K562 (cell line): ENCODE results near the gene CPEB1. TPM values are rescaled to one million over a fixed set of nuclear protein-coding genes. Genes with fewer than 3 reads are reported as not detected.
A peak's percentile ranks its signal among the peaks of the same experiment; 100 is the strongest.

Experiments used
- E2F4 ChIP-seq: sonication (generic); formaldehyde crosslinking; IDR thresholded peaks from 2 replicates; pipeline ENCODE4 v1.8.0; 2022; ENCODE audit warnings: mild to moderate bottlenecking, low read depth, missing genetic modification reagents
- E4F1 ChIP-seq: fragments of 250-450 bp; sonication (Bioruptor Pico); IDR thresholded peaks from 2 replicates; pipeline ENCODE4 v1.5.0; 2021; ENCODE audit warnings: mild to moderate bottlenecking, borderline replicate concordance
- ELF1 ChIP-seq: fragments of 200-800 bp; sonication (Bioruptor generic); IDR thresholded peaks from 2 replicates; pipeline ENCODE4 v1.6.1; 2016; ENCODE audit warnings: missing genetic modification characterization, missing compliant biosample characterization
- ELK3 ChIP-seq: fragments of 450-650 bp; formaldehyde crosslinking; IDR thresholded peaks from 2 replicates; pipeline ENCODE4 v1.4.0; 2020; ENCODE audit warnings: mild to moderate bottlenecking
- GMEB1 ChIP-seq: fragments of 250-450 bp; sonication (Bioruptor Pico); IDR thresholded peaks from 2 replicates; pipeline ENCODE4 v1.4.0; 2020; ENCODE audit warnings: mild to moderate bottlenecking
- NCOA2 ChIP-seq, 2 experiments: fragments of 450-650 bp; IDR thresholded peaks; 2 replicates each; pipeline ENCODE4 v1.6.1; 2018; ENCODE audit warnings: mild to moderate bottlenecking in 2 of 2, moderate library complexity in 1 of 2; ENCODE audit not compliant: partially characterized antibody in 2 of 2
- PURB ChIP-seq: sonication (generic); formaldehyde crosslinking; IDR thresholded peaks from 2 replicates; pipeline ENCODE4 v1.9.0; 2021; ENCODE audit warnings: low read depth, mild to moderate bottlenecking, missing genetic modification reagents
- RBM17 ChIP-seq: fragments of 200-400 bp; formaldehyde crosslinking; IDR thresholded peaks from 2 replicates; pipeline ENCODE4 v1.6.1; 2017; ENCODE audit warnings: low read depth, mild to moderate bottlenecking, low read length, borderline replicate concordance
- SMAD1 ChIP-seq: fragments of 150-350 bp; IDR thresholded peaks from 2 replicates; pipeline ENCODE4 v1.6.1; 2014; ENCODE audit warnings: low read length, low read depth; ENCODE audit not compliant: partially characterized antibody
- TBP ChIP-seq: optimal IDR thresholded peaks from 2 replicates; pipeline ENCODE3; 2011; ENCODE audit warnings: low read depth, low read length, improper control_type of control experiment
- XRCC5 ChIP-seq: fragments of 200-400 bp; formaldehyde crosslinking; IDR thresholded peaks from 2 replicates; pipeline ENCODE4 v1.6.1; 2017; ENCODE audit warnings: low read depth, mild to moderate bottlenecking, low read length
- YY1 ChIP-seq, 3 experiments: IDR thresholded peaks; 2 replicates each; pipeline ENCODE4 v1.6.1; 2011; ENCODE audit warnings: low read length in 2 of 3, mild to moderate bottlenecking in 2 of 3, moderate library complexity in 2 of 3, borderline replicate concordance in 1 of 3, control low read depth in 1 of 3, low read depth in 1 of 3; ENCODE audit not compliant: insufficient read depth in 3 of 3, insufficient replicate concordance in 2 of 3, control insufficient read depth in 1 of 3, insufficient read length in 1 of 3; ENCODE audit errors: extremely low read depth in 1 of 3
- ZBTB7A ChIP-seq: IDR thresholded peaks from 2 replicates; pipeline ENCODE4 v1.6.1; 2011; ENCODE audit warnings: low read depth, mild to moderate bottlenecking, low read length, moderate library complexity, borderline replicate concordance; ENCODE audit not compliant: control insufficient read depth
- ZFX ChIP-seq: sonication (generic); formaldehyde crosslinking; IDR thresholded peaks from 2 replicates; pipeline ENCODE4 v1.8.0; 2022; ENCODE audit warnings: mild to moderate bottlenecking, missing genetic modification reagents, moderate library complexity
- ZNF232 ChIP-seq: sonication (generic); formaldehyde crosslinking; IDR thresholded peaks from 2 replicates; pipeline ENCODE4 v1.8.0; 2022; ENCODE audit warnings: mild to moderate bottlenecking, missing genetic modification reagents
- ZNF398 ChIP-seq: fragments of 250-450 bp; sonication (Bioruptor Pico); IDR thresholded peaks from 2 replicates; pipeline ENCODE4 v1.8.0; 2021; ENCODE audit warnings: moderate library complexity, mild to moderate bottlenecking, inconsistent platforms
- polyA plus RNA-seq, 8 experiments: library from polyadenylated mRNA; depleted of rRNA in 4 of 8; stranded (reverse) in 5 of 8; unstranded in 3 of 8; fragments of >200 nt; fragmentation: Nextera tagmentation in 2 of 8; fragmentation: Illumina TruSeq in 1 of 8; extraction: Ambion mirVana in 2 of 8; extraction: Trizol in 1 of 8; gene quantifications; 2 replicates each; pipeline versions ENCODE4 v1.2.1 to v1.2.3, GENCODE V29; 2011 to 2014; ENCODE audit warnings: inconsistent platforms in 1 of 8, missing spikeins in 1 of 8
- total RNA-seq, 7 experiments: library from RNA; depleted of rRNA in 6 of 7; stranded (reverse); fragments of >200 nt in 6 of 7; fragmentation: Illumina TruSeq in 2 of 7; extraction: Trizol in 2 of 7; gene quantifications; 2 replicates each; pipeline versions ENCODE4 v1.2.1 to v1.2.3, GENCODE V29; 2011 to 2021; ENCODE audit warnings: low replicate concordance in 1 of 7

CPEB1 gene
- total and polyA plus RNA-seq, 9 of the 15 experiments (the other 6 are each of a cell fraction or from before 2014, with no cell fraction given), result 2.2 to 13.4 (median 9.7) TPM

- TF ChIP-seq ELK3 (CRISPR knock-in tag) (no peak), SMAD1 (peak; percentile 71), ELF1 (tag) (peak; percentile 99), RBM17 (no peak), ZNF232 (CRISPR knock-in tag) (no peak; the same call in 1 of the 2 replicates), GMEB1 (CRISPR knock-in tag) (peak; percentile 55; the same call in 1 of the 2 replicates), XRCC5 (peak; percentile 96), YY1 (IDR thresholded peaks at IDR 0.05; ENCODE audit: borderline replicate concordance in 1 of 3, control insufficient read depth in 1 of 3, extremely low read depth in 1 of 3, insufficient read depth in 3 of 3, insufficient read length in 1 of 3, insufficient replicate concordance in 2 of 3, low read depth in 1 of 3, low read length in 2 of 3) (peak in 2 of 3 experiments; percentile 71 to 82), ZBTB7A (peak; percentile 99), ZFX (CRISPR knock-in tag) (peak; percentile 96), NCOA2 (IDR thresholded peaks at IDR 0.05; ENCODE audit: partially characterized antibody in 2 of 2) (no peak), E4F1 (CRISPR knock-in tag) (0 out of 2 replicates have a peak, but pooled peaks have one; percentile 32), E2F4 (CRISPR knock-in tag) (0 out of 2 replicates have a peak, but pooled peaks have one; percentile 48), TBP (no peak), ZNF398 (CRISPR knock-in tag) (no peak), PURB (CRISPR knock-in tag) (no peak)
These were observed 106.8 kb downstream of the CPEB1 start, which contains the start of gene RPS17 (continued) for GRCh38 chr15:82540055-82540983.
